Measurements from ENCODE around the gene MYCBPAP.

MYCBPAP gene

DNA sequence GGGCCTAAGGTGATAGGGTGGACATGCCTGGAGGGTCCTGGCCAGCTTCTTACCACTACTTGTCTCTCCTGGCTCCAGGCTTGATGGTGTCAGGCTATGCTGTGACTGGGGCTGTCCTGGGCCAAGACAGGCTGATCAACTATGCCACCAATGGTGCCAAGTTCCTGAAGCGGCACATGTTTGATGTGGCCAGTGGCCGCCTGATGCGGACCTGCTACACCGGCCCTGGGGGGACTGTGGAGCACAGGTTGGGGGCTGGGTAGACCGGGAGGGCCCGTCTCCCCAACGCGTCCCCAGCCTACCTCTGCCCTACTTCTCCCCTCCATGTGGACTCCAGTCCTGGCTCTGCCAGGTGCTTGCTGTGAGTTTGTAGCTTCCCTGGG, 43.2 kb downstream of the MYCBPAP start:
- no peaks in the 10 kb centered on the region for H3K9me2 ChIP-seq (ENCODE audit: low read depth, low read length)
- no peak overlapping the region for H3K4me3 ChIP-seq (ENCODE audit: low read depth, low read length, poor library complexity, severe bottlenecking)
- no peak overlapping the region for H2AFZ ChIP-seq (ENCODE audit: low read length)
- H3K27ac ChIP-seq (ENCODE audit: low read depth, low read length, poor library complexity, severe bottlenecking) = no peak overlapping the region
- H4K20me1 ChIP-seq (ENCODE audit: insufficient read depth, low read length) = no peaks in the 10 kb centered on the region
- no peaks in the 10 kb centered on the region for H3K36me3 ChIP-seq (ENCODE audit: insufficient read depth, low read length)
- TF ChIP-seq, protein P1, sequence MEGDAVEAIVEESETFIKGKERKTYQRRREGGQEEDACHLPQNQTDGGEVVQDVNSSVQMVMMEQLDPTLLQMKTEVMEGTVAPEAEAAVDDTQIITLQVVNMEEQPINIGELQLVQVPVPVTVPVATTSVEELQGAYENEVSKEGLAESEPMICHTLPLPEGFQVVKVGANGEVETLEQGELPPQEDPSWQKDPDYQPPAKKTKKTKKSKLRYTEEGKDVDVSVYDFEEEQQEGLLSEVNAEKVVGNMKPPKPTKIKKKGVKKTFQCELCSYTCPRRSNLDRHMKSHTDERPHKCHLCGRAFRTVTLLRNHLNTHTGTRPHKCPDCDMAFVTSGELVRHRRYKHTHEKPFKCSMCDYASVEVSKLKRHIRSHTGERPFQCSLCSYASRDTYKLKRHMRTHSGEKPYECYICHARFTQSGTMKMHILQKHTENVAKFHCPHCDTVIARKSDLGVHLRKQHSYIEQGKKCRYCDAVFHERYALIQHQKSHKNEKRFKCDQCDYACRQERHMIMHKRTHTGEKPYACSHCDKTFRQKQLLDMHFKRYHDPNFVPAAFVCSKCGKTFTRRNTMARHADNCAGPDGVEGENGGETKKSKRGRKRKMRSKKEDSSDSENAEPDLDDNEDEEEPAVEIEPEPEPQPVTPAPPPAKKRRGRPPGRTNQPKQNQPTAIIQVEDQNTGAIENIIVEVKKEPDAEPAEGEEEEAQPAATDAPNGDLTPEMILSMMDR (IDR thresholded peaks at IDR 0.05; ENCODE audit: low read length) = no peak
- TF ChIP-seq EZH2 (IDR thresholded peaks at IDR 0.05; ENCODE audit: borderline replicate concordance, low read length) = no peak
- no peaks in the 10 kb centered on the region for H3K9me3 ChIP-seq (ENCODE audit: low read length)
- H3F3A ChIP-seq (ENCODE audit: insufficient read depth, low read length) = no peaks in the 10 kb centered on the region
- no peaks in the 10 kb centered on the region for H3K79me2 ChIP-seq (ENCODE audit: insufficient read depth, low read length)
- H3K4me2 ChIP-seq (ENCODE audit: low read length) = no peak overlapping the region
- H3K27me3 ChIP-seq (ENCODE audit: insufficient read depth, low read length) = no peaks in the 10 kb centered on the region; the same call in 1 of the 2 replicates
- peaks cover 6% of the 10 kb centered on the region for H3K4me1 ChIP-seq (ENCODE audit: insufficient read depth, low read length, severe bottlenecking)
- H3K9ac ChIP-seq (ENCODE audit: low read length) = no peak overlapping the region

DNA sequence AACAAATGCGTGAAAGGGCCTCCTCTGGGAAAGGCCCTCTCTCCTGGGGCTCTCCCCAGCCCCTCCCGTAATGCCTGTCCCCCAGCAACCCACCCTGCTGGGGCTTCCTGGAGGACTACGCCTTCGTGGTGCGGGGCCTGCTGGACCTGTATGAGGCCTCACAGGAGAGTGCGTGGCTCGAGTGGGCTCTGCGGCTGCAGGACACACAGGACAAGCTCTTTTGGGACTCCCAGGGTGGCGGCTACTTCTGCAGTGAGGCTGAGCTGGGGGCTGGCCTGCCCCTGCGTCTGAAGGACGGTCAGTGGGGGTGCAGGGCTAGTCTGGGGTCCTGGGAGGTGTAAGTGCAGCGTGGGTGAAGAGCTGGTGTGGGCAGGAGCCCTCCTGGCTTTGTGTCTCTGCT, 43.6 kb downstream of the MYCBPAP start:
- Histone ChIP-seq H3K9ac (ENCODE audit: low read length) (no peak overlapping the region), H3F3A (ENCODE audit: insufficient read depth, low read length) (no peaks in the 10 kb centered on the region), H3K9me3 (ENCODE audit: low read length) (no peaks in the 10 kb centered on the region), H4K20me1 (ENCODE audit: insufficient read depth, low read length) (no peaks in the 10 kb centered on the region), H3K4me1 (ENCODE audit: insufficient read depth, low read length, severe bottlenecking) (peaks cover 6% of the 10 kb centered on the region), H3K4me2 (ENCODE audit: low read length) (no peak overlapping the region), H2AFZ (ENCODE audit: low read length) (no peak overlapping the region), H3K4me3 (ENCODE audit: low read depth, low read length, poor library complexity, severe bottlenecking) (no peak overlapping the region), H3K9me2 (ENCODE audit: low read depth, low read length) (no peaks in the 10 kb centered on the region), H3K36me3 (ENCODE audit: insufficient read depth, low read length) (no peaks in the 10 kb centered on the region), H3K27ac (ENCODE audit: low read depth, low read length, poor library complexity, severe bottlenecking) (no peak overlapping the region), H3K79me2 (ENCODE audit: insufficient read depth, low read length) (no peaks in the 10 kb centered on the region), H3K27me3 (ENCODE audit: insufficient read depth, low read length) (no peaks in the 10 kb centered on the region; the same call in 1 of the 2 replicates)
- TF ChIP-seq EZH2 (IDR thresholded peaks at IDR 0.05; ENCODE audit: borderline replicate concordance, low read length) = no peak
- TF ChIP-seq, protein P1 (IDR thresholded peaks at IDR 0.05; ENCODE audit: low read length) = no peak

DNA sequence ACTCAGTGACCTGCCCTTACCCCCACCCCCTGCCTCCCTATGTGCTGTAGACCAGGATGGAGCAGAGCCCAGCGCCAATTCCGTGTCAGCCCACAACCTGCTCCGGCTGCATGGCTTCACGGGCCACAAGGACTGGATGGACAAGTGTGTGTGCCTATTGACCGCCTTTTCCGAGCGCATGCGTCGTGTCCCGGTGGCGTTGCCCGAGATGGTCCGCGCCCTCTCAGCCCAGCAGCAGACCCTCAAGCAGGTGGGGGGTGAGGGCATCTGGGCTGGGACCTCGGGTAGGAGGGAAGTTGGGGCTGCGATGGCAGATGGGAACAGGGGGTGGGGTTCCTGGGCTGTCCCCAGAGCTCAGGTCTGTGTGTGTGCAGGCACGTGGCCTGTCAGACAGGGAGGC, 46.0 kb downstream of the MYCBPAP start:
- Histone ChIP-seq H3K27me3 (ENCODE audit: insufficient read depth, low read length) (no peaks in the 10 kb centered on the region), H3K4me1 (ENCODE audit: insufficient read depth, low read length, severe bottlenecking) (no peaks in the 10 kb centered on the region), H3K79me2 (ENCODE audit: insufficient read depth, low read length) (no peaks in the 10 kb centered on the region), H2AFZ (ENCODE audit: low read length) (no peak overlapping the region), H3K9ac (ENCODE audit: low read length) (no peak overlapping the region), H3K4me3 (ENCODE audit: low read depth, low read length, poor library complexity, severe bottlenecking) (no peak overlapping the region), H3K4me2 (ENCODE audit: low read length) (no peak overlapping the region), H4K20me1 (ENCODE audit: insufficient read depth, low read length) (no peaks in the 10 kb centered on the region), H3F3A (ENCODE audit: insufficient read depth, low read length) (no peaks in the 10 kb centered on the region), H3K9me3 (ENCODE audit: low read length) (no peaks in the 10 kb centered on the region), H3K36me3 (ENCODE audit: insufficient read depth, low read length) (no peaks in the 10 kb centered on the region), H3K27ac (ENCODE audit: low read depth, low read length, poor library complexity, severe bottlenecking) (no peak overlapping the region), H3K9me2 (ENCODE audit: low read depth, low read length) (no peaks in the 10 kb centered on the region)
- TF ChIP-seq, protein P1 (IDR thresholded peaks at IDR 0.05; ENCODE audit: low read length) = no peak
- no peak for TF ChIP-seq EZH2 (IDR thresholded peaks at IDR 0.05; ENCODE audit: borderline replicate concordance, low read length)
